OCI-M1 (cell line): ENCODE results near the gene INO80C.
"Not testable (repeated sequence)": the region's sequence is repeated elsewhere in the genome, so short reads cannot be mapped to it uniquely, and the experiment has no call there.

Experiments
- DNase-seq: peaks from one replicate; lab custom pipeline; 2025; lab: John Stamatoyannopoulos, UW

Gene INO80C

DNA sequence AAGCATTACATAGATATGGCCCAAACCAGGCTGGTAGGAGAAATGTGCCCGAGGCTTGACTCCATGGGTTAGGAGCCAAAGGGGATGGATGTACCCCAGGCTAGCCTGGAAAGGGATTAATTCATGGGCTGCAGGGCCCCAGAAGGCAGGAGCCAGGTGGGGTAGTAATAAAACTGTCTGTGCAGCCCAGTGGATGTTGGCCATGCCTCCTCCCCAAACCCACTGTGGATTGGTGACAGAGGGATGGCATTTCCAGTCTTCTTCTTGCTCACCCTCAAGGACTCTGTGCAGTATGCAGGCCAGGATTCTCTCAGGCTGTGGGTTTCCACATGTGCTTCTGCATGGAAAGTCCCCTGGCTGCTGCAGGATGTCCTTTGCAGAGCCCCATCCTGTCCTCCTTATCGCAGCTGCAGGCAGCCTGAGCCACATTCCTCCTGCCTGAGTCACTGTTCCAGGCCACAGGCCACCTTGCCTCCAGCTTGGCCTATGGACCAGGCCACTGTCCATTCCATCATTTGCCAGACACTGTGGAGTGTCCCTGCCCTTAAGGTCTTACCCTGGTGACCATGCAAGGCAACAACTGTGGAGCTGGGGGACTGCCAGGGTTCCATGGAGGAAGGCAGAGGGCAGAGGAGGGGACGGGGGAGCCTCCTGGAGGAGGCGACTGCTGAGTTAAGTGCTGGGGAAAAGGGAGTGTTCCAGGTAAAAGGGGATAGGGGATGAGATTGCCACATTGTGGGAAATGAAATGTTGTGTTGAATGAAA, 38.9 kb downstream of the INO80C start:
- no peak for DNase-seq

DNA sequence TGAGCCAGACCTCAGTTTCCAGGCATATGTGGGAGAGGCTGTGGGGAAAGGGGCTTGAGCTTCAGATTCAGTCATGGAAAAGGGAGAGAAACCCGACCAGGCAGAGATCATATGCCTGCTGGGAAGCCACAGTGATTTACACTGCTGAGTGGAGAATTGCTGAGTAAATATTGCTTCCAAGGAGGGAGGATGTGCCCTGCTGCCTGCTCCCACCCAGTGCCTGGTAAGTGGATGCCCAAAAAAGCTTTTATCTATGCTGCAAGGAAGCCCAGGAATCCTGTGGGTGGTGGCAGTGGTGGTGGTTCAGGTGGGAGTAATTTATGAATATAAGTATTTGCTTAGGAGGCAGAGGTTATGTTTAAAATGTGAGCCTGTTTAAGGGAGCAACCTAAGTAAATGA, 39.5 kb downstream of the INO80C start:
- DNase-seq: no peak

DNA sequence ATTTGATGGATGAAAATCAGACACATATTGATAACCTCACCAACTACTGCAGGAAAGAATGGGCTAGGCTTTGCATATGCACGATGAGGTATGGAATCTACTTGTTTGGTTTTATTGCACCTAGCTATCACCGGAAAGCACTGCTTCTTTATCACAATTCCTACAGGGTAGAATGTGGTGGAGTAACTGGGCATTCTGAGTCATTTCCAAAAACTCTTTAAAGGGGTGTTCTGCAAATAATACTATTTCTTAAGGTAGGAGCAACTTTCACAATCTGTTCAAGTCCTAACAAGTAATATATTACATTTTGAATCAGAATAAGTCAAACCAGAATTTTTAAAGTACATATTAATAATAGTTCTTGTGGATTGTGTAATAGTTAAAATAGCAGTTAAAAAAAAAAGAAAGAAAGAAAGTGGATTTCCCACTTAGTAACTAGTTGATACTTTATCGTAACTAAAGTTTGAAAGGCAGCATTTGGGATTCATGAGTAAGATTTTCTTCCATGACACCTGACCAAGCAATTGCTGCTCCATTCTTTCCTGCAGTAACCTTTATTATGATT, 40.5 kb downstream of the INO80C start:
- no peak for DNase-seq

DNA sequence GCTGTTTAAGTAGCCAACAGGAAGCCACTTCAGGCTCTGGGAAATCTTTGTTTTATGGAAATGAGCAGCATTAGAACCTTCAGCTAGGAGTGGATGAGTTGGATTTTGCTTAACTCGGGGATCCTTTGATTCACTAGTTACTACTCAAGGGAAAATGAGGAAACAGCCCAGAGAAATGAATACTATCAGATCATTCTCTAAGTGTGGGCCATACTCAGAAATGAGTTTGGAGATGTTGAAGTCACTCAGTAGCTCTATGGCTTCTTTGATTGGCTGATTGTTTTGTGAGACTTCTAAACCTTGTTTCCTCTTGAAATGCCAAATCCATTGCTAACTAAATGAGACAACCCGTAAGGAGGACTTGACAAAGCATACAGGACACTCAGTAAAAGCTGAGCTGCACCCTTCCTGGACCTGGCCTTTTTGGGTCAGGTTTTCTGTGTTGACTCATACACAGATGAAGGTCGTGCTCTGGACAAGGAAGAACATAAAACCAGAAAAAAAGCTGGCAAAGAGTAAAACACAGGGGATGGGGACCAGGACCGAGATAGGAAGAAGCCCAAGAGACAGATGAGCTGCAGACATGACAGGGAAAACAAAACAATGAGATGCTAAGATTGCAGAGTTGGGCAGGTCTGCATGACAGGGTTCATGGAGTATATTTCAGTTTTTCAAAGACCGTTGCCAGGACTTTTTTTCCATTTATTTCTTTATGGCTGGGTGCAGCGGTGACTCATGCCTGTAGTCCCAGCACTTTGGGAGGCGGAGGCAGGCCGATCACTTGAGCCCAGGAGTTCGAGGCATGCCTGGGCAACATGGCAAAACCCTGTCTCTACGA, 41.6 kb downstream of the INO80C start:
- DNase-seq: peak; percentile 24

DNA sequence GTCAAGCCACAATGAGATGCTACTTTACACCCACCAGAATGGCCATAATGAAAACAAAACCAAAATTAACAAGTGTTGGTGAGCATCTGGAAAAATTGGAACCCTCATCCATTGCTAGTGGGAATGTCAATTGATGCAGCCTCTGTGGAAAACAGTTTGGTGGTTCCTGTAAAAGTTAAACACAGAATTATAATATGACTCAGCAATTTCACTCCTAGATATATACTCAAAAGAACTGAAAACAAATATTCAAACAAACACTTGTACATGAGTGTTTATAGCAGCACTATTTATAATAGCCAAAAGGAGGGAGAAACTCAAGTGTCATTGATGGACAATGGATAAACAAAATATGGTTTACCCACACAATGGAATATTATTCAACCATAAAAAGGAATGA, 43.0 kb downstream of the INO80C start:
- DNase-seq: no peak

DNA sequence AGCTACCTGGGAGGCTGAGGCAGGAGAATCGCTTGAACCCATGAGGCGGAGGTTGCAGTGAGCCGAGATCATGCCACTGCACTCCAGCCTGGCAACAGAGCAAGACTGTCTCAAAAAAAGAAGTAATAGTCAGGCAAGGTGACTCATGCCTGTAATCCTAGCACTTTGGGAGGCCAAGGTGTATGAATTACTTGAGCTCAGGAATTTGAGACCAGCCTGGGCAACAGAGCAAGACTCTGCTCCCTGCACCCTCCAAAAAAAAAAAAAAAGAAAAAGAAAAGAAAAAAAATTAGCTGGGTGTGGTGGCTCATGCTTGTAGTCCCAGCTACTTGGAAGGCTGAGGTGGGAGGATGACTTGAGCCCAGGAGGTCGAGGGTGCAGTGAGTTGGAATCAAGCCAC, 44.7 kb downstream of the INO80C start:
- not testable (repeated sequence) for DNase-seq

DNA sequence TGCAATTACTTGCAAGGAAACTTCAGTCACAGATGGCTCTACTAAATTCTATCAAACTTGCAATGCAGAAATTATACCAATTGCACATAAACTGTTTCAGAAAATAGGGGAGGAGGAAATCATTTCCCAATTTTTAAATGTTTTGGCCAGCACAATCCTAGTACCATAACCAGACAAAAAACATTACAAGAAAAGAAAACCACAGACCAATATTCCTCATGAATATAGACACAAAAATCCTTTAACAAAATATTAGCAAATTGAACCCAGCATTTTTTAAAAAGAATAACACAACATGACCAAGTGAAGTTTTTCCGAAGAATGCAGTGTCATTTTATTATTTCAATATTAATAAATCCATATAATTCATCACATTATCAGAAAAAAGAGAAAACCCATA, 45.8 kb downstream of the INO80C start:
- DNase-seq: no peak

DNA sequence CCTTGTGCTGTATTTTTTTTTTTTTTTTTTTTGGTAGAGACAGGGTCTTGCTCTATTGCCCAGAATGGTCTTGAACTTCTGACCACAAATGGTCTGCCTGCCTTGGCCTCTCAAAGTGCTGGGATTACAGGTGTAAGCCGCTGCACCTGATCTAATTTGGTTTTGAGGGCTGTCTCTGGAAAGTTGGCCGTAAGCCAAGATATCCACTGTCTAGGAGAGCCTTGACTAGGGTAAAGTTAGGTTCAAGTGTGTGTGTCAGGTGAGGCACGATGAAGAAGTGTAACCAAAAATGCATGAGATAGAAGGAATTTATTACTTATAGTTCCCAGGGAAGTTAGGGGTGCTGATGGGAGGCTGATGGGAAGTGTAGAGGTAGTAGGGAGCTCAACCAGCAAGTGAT, 46.7 kb downstream of the INO80C start:
- DNase-seq: no peak

DNA sequence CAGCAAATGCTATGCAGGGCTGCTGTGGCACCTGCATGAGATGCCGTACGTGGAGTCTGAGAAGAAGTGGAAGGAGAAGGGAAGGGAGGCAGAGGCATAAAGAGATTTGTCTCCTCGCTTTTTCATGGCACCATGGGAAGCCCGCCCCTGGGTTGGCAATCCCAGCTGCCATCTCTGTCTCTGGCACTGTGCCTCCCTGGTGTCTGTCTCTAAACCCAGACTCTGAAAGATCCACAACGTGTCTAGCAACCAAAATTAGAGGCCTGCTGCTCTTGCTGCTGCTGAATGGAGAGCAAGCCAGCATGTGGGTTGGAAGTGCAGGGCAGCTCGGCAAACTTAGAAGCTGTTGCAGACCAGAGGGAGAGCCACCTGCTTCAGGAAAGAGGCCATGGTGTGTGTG, 53.1 kb downstream of the INO80C start:
- no peak for DNase-seq

DNA sequence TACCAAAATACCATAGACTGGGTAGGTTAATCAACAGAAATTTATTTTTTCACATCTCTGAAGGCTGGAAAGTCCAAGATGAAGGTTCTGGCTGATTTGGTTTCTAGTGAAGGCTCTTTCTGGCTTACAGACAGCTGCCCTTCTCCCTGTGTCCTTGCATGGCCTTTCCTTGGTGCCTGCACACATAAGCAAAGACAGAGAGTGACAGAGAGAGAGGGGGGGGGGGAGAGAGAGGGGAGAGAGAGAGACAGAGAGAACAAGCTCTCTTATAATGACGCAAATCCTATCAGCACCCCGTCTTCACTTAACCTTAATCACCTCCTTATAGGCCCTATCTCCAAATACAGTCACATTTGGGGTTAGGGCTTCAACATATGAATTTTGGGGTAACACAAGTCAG, 53.9 kb downstream of the INO80C start:
- DNase-seq: no peak

DNA sequence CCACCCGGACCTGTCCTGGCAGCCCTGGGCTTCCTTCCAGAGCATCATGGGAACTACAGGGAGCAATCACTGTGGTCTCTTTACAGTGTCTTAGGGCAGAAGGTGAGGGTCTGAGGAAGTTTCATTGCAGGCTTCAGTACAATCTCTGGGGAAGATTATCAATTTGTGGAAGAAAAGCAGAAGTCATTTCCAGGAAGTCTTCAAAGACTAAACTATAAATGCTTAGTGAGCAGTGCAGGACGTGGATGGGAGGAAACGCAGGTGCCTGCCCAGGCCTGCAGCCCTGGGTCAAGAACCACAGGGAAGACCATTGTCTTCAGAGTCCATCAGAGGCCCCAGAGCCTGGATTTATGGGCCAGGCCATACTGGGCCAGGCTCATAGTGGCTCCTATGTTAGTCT, 54.3 kb downstream of the INO80C start:
- peak; percentile 66 for DNase-seq

DNA sequence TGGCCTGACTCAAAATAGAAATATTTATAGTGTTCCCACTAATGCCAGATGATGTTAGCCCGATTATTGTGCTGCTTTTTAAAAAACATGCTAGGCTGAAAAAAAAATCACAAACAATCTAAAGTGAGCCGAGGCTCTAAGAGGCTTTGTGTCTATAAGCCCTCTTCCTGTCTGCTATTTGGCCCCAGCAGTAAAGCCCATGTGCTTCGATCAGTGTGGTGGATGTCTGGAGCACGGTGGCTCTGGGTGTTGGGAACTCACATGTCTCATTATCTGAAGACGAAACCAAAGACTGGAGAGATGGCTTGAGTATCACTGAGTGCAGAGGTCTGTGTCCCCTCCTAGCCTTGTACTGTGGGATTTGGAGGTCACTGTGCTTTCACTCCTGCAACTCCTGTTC, 55.1 kb downstream of the INO80C start:
- no peak for DNase-seq

DNA sequence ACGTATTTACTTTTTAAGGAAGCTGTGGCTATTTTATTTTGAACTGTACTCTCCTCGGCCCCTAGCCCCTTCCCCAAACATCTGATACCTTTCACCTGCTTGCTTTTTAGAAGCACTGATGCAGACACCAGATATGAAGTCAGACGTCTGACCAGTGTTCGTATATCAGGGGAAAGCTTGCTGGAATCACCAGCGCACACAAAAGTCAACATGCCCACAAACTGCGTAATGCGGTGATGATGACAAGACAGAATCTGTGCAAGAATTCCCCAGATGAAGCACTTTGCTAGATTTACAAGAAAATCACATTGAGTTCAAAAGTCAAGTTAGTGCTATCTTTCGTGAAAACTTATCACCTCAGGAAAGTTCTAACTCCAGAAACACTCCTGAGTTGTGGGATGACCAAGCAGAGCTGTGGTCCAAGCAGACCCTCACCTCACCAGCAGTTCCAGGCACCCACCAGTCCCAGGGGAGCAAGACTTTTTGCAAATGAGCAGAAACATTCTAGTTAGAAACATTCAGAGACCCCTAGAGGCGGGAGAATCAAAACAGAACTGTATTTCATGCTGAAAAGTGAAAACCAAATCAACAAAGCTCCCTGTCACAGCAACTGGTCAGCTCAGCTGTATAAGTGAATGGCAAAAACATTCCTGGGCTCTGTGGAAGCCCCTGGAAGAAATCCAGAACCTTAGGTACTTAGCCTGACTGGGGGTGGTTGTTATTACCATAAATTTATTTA, 55.7 kb downstream of the INO80C start:
- DNase-seq: peak; percentile 5

DNA sequence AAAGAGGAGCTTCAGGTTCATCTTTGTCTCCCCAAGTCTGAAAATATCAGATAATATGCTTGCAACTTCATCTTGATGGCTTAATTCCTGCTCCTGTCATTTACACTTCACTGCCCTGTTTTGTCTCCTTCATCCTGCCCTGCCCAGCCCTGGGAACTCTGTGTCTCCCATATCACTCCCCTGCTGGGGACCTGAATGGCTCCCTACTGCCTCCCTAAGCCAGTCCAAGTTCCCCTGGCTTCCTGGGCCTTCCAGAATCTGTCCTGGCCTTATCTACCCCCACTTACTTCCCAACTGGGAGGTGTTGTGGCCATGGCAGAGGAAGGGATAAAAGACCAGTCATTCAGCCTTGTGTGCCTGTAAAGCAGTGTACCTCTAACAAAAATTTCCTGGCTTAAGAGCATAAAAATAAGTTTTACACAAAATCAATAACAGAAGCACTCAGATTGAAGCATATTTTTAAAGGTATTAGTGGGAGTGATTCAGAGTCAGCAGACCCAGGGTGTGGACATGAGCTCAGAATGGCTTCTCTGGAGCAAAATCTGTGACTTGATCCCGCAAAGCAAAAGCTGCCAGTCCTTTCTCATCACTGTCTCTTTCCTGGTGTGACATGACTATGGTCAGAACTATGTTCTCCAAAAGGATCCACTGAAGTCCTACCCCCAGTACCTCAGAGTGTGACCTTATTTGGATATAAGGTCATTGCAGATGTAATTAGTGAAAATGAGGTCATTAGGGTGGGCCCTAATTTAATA, 59.1 kb downstream of the INO80C start:
- DNase-seq: no peak

DNA sequence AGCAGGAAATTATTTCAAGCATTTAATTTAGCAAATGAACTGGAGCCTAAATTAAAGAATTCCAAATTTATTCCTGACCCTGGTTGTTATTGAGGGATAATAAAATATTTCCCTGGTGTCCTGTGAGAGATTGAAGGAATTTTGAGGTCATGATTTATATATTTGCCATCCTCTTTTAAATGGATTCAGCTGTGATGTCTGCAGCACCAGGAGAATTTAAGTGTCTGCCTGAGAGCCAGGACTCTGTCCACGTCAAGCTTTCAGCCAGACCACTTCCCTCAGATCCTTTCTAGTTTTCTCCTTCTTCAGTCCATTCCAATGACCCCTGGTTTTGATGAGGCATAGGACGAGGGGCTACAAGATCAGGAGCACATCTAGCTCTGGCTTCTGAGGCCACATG, 59.9 kb downstream of the INO80C start:
- no peak for DNase-seq

DNA sequence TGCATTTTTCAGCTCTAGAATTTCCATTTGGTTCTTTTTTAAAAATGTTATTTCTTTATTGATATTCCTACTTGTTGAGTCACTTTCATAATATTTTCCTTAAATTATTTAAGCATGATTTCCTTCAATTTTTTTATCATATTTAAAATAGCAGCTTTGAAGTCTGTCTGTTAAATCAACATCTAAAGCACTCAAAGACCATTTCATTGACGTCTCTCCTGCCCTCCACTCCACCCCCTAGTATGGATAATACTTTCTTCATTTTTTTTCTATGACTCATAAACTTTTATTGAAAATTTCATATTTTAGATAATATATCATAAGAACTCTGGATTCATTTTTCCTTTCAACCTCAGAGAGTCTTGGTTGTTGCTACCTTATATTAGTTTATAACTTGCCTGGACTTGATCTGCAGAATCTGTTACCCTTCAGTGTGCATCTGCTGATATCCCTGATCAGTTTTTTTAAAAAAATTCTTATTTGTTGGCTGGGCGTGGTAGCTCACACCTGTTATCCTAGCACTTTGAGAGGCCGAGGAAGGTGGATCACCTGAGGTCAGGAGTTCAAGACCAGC, 61.6 kb downstream of the INO80C start:
- no peak for DNase-seq

DNA sequence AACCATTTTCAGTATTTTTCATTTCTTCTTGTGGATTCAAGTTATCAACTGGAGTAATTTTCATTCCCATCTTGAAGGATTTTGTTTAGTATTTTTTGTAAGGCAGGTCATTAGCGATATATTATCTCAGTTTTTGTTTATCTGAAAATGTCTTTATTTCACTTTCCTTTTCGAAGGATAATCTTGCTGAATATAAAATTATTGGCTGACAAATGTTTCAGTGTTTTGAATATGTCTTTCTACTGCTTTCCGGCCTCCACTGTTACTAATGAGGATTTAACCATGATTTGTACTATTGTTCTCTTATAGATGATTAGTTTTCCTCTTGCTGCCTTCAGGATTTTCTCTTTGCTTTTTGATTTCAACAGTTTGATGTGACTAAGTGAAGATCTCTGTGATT, 62.4 kb downstream of the INO80C start:
- DNase-seq: no peak

DNA sequence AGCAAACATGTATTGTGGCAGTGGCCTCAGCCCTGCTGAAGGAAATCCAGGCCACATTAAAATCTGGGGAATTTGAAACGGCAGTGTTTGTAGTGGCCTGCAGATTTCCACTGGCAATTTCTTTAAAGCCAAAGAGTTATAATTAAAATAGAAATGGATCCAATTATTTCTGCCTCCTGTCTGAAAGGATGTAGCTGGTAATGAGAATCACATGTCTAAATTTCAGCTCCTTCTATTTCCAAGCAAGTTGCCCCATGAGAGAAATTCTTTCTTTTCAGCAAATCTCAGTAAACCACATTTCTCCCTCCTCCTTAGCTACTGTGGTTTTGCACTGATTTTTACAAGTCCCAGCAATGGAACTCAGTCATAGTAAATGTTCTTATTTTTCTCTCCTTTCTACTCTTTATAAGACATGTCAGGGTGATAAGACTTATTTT, 65.2 kb downstream of the INO80C start:
- DNase-seq: peak; percentile 10

DNA sequence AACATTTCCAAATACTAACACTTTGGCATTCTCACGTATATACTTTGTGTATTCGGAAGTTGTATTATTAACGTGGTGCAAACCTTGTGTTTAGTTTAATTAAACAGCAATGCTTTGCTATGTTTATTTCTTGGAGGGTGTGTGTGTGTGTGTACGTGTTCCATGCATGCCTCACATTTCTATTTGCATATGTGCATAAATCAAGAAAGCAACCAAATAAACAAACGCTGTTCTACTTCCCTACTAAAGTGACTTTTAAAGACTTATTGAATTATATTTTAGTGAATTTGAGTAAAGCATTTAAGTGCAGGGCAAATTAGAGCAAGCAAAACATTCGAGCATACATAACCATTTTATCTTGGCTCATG, 66.4 kb downstream of the INO80C start:
- DNase-seq: no peak

DNA sequence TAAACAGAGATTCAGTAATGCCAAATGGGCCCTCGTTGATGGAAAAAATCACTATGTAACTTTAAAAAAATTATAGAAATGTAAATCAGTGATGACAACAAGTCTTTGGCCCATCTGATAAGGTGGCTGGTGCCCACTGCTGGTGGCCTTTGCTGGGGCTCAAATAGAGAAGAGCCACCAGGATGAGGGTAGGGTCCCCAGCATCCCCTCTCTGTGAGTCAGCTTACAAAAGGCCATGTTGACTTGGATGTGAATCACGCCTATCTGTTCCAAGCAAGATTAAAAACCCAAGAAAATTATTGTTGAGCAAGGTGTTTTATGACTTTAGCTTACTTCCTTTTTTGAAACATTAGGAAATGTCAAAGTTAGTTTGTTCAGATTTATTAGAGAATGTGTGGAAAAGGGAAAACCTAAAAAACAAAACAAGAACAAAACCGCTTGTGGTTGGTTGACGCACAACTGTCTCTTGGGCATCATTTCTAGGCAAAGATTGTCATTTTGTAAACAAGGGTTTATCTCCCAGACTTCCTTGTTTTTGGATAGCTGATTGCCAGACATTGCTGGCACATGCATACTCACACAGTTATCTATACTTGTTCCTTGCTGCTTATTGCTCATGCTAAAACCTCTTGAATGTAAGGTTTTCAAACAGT, 66.9 kb downstream of the INO80C start:
- DNase-seq: peak; percentile 9

DNA sequence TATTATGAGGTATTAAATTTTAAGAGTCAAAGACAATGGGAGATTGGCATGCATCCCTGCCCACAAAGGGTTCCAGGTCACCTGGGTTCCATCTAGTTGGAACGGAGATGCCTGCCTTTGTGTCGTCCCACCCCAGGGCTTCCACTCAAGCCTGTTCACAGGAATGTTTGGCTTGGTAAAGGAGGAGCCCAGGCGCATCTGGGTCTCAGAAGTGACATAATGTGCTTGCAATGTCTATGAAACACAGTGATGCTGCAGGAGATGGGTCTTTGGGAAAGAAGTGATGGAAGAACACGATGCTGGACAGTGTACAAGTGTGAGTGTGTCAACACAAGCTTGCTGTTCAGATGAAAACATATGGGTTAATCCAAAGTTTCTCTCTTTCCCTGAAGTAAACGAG, 71.0 kb downstream of the INO80C start:
- no peak for DNase-seq
